HG02798 (cell line): Measurements from ENCODE around the gene SMIM33.
"Not testable (repeated sequence)": the region's sequence is repeated elsewhere in the genome, so short reads cannot be mapped to it uniquely, and the experiment has no call there.

Experiments used
- ATAC-seq: cut with Tn5 transposase; IDR thresholded peaks from one replicate; pipeline ENCODE4 v1.9.1; 2021; ENCODE audit warnings: mild to moderate bottlenecking; ENCODE audit not compliant: unreplicated experiment, poor library complexity

The SMIM33 gene

DNA sequence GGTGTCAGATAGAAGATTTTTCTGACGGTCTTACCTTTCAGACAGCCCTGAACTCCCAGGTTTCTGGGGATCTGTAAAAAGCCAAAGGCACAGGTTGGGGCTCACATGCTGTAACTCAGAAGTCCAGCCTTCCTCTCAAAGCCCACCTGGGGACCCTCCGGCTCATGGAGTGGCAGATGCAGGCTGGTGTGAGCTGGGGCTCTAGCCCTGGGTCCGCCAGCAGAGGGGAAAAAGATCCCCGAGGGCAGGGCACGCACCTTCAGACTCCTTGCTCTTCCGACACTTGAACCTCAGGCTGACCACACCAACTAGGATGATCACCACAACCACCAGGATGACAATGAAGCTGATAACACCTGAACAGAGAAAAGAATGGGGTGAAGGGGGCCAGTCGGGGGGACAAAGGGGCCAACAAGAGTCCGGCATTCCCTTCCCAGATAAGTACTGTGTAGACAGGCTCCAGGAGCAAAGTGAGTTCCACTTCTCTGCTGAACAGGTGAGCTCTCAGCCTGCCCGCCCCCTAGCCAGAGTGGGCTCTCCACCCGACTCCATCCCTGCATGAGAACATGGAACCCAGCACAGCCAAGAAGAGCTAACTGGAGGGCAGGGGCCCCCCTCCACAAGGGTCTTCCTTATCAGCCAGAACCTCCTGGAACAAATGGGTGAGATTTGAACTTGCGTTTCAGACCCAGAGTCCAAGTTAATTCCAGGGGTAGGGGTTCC lies 16.1 kb upstream of the SMIM33 start:
- no peak for ATAC-seq

DNA sequence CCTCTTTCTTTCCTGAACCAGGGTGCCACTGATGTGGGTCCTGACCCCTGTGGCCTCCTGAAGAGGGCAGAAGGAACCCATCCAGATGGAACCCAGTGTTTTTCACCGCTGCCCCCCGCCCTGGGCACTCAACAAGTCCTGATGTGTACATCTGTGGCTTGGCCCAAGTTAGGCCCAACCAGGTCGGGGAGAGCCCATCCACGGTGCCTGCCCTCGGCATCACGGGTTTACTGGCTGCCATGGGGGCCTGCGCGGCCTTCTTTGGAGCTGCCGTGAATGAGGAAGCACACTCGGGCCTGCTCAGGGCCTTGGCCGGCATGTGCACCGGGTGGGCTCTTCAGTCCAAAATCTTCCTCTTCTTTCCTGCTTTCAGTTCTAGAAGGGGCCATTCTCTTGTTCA lies 14.0 kb upstream of the SMIM33 start:
- ATAC-seq = no peak

DNA sequence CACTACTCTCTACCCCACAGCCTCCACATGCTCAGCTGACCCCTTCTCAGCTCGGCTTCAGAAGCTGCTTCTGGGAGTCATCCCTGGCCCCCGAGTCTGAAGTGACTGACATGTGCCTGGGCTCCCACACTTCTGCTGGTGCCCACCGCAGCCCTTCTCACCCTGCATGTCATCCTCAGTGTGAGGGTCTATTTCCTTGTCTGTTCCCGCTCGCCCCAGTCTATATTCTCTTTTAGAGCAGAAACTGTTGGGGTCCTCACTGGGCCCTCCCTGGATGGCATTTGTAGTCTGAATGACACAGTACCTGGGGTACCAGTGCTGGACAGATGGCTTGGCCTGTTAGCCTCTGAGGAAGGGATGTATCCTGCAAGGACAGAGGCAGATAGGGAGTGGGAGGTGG lies 13.6 kb upstream of the SMIM33 start:
- no peak for ATAC-seq

DNA sequence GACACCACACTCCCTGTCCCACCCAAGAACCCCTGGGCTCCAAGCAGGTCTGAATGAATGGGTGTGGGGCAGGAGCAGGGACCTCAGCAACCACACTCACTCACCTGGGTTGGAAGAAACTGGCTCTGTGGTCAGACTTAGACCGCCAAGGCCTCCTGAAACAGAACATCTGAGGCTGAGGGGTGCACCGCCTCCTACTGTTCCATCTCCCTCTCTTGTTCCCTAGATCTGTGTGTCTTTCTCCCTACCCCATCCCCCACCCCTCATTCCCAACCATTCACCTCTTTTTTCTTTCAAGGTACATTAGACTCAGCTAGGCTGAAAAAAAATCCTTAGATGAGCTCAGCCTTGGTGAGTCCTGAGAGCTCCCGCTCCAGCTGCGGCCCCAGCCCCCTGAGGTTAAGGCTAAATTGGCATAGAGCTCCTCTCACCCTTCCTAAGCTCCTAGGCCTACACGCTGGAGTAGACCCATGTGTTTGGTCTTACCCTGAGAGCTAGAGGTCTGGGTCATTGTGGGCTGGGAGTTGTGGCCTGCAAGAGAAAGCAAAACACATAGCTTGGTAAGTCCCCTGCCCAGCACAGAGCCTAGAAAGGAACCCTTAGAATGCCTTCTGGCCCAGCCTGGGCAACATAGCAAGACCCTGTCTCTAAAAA lies 13.0 kb upstream of the SMIM33 start:
- ATAC-seq = peak; percentile 37

DNA sequence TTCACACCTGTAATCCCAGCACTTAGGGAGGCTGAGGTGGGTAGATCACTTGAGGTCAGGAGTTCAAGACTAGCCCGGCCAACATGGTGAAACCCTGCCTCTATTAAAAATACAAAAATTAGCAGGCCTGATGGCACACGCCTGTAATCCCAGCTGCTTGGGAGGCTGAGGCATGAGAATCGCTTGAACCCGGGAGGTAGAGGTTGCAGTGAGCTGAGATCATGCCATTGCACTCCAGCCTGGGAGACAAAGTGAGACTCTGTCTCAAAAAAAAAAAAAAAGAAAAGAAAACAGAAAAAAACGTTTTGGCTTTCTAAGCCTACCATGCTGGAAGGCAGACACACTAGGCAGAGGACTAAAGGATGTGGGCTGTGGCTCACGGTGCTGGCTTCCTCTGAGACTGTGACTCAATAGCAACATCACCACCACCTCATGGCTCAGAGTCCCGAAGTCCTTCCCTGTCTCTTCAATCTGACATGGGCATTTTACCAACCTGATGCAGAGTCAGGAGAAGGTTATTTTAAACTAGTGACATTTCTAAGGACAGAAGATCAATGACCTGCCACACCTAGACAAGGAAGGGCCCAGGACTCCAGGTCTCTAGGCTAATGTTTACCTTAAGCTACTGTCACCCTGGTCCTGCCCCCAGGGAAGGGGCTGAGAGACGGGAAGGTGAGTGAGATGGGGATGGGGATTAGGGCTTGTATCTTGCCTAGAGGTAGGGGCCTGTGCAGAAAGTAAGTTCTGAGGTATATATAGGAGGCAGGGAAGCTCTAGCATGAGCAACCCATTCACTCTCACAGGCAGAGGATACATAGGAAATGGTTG lies 12.0 kb upstream of the SMIM33 start:
- peak; percentile 68 for ATAC-seq

DNA sequence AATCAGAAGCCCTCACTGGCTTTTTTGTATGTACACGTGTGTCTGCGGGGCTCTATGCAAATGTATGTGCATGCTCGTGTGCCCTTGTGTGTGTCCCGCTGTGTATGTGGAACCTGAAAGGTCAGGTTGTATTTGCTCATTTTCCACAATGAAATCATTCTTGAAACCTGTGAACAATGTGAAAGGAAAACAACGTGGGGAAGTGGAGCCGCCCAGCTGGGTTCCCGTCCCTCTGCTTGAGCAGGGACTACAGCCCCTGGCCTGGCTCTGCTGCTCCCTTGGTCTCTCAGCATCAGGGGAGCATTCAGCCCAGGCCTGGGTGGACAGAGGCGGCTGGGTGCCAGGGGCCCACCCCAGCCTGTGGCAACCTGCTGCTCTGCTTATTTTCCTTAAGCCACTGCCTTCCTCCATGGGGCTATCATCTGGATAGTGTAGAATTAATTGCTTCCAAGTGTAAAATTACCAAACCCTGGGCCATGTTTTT lies 11.3 kb upstream of the SMIM33 start:
- peak; percentile 25 for ATAC-seq

DNA sequence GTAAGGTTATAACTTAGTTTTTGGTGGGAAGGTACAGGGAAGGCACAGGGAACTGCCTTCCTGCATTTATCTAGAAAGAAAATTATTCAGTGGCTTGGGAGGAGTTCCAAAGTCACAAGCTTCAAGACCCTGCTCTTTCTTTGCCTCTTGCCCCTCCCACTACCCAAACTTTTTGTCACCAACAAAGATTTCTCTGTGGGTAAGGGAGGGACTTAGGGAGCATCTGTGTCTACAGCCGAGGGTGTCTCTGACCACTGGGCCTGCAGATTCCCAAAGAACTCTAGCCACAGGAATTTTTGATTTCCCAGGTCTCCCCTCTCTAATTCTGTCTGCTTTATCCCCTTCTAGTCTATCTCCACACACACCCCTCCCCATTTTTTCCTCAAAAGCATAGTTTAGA lies 10.3 kb upstream of the SMIM33 start:
- ATAC-seq = no peak

DNA sequence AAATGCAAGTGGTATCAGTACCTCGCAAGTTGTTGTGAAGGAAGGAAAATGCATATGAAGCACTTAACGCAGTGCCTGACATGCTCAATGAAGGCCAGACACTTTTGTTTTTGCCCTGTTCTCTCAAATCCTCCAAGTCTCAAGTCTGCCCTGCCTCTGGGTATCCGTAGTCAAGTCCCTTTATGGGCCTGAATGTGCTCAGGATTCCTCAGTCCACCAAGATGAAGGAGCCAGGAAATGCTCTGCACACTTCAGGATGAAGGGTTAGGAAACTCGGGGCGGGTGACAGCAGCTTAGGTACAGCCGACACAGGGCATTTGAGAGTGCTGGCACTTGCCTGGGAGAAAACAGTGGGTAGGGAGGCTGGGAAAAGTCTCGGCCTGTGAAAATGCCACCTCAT lies 9.6 kb upstream of the SMIM33 start:
- ATAC-seq = no peak

DNA sequence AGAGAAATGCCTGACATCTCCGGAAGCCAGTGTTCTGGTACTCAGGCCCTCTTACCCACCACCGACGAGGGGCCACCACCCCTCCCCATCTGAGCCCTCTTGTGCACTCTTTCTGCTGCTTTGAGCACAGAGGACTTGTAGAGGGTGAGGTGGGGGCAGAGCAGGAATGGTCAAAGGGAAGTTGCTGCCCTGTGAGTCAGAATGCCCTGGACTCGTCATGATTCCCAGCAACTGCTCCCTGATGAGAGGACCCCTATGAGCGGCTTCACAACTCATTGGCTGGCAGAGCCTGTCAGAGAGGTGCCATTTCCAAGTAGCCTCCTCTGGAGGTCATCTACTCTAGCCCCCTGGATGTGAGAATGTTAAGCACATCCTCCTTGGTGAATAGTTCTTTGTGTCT lies 9.1 kb upstream of the SMIM33 start:
- no peak for ATAC-seq

DNA sequence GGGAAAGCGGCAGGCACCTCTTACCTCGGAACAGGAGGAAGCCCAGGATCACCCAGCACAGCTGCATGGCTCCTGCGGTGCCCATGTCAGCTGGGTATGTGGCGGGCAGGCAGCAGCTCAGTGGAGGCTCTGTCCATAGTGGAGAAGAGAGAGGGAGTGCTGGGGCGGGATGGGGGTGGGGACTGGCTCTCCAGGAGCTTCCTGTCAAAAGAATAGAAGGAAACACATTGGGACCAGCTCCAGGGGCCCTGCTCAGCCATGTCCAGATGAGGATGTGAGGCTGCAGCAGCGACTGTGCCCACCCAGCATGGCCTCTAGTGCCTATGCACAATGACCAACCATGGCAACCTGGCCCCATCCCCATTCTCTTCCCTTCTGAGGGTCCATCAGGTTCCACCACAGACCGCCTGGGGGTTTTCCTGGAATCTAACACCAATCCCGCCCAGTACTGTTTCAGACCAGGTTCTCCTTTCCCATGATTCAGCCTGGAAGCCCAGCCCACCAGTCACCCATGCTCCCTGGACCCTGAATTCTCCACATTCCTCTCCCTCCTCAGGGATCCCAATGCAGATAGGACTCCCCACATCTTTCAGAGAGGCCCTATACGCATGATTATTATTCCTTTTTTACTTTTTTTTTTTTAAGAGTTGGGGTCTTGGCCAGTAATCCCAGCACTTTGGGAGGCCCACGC lies 8.1 kb upstream of the SMIM33 start, which contains the start of gene ECSCR:
TSS of gene ECSCR (minus strand) at position 158 of the 691 bp plus-strand sequence. CDS start at position 85, 73 bp downstream.
- ATAC-seq = no peak

DNA sequence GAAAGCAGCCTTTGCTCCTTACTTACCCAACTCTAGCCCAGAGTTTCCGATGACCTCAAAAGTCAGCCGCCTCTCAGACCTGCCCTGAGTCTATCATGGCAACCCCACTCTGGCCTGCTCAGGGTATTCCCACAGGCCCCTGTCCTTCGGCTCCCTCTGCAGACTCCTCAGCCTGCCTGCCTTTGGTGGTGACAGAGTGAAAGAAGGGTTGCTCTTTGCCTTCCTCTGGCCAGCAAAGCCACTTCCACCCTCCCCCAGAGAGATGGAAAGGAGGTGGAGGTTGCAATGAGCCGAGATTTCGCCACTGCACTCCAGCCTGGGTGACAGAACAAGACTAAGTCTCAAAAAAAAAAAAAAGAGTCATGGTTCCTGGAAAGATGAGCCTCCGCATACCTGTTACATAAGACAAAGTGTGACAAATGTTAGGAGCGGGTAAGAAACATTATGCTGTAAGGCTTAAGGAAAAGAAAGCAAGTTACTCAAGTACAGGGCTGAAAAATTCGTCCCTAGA lies 2.3 kb upstream of the SMIM33 start:
- ATAC-seq = no peak

DNA sequence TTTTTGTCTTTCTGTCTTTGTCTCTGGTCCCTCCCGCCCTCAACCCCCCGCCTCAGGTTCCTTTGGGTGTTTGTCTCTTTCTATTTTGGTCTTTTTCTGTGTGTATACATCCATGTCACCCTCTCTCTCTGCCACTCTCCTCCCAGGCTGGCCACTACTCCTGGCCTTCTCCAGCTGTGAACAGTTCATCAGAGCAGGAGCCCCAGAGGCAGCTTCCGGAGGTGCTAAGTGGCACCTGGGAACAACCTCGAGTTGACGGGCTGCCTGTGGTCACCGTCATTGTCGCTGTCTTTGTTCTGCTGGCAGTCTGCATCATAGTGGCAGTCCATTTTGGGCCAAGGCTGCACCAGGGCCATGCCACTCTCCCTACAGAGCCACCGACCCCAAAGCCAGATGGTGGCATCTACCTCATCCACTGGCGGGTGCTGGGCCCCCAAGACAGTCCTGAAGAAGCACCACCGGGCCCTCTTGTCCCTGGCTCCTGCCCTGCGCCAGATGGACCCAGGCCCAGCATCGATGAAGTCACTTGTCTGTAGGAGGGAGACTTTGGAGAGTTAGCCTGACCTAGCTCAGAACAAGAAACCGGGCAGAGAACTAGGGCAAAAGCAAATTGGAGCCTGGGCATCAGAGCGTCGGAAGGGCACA lies 1.7 kb downstream of the SMIM33 start:
- ATAC-seq = no peak

DNA sequence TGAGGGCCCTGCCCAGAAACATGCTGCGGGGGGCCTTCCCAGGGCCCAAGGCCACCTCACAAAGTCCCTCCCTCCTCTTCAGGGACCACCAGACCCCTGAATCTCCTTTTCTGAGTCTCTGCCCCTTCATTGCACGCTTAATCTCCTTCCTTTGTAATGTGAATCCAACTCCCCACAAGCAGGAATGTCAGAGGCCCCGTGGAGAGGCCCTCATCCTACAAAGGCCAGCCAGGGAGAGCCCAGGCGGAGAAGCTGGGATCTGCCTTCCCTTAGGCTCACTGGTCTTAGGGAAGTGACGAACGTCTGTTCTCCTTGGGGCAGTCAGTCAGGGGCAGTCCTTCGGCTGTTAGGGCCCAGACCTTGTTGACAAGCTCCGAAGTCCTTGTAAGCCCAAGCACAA lies 2.3 kb downstream of the SMIM33 start:
- ATAC-seq = no peak

DNA sequence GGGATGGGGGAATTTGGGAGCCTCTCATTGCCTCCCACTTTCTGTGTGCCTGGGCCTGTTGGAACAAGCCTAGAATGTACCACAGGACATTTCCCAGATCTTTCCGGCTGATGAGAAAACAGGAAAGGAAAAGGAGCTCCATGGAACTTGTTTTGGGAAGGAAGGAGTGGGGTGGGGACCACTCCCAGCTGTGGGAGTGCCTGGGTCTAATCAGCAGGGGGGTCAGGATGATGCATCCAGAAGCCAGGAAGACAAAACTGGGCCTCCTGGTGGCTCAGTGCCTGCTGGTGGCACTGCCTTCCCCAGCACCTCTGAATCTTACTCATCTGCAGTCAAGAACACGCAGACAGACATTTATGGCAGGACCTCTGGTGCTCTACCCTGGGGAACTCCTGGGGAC lies 2.8 kb downstream of the SMIM33 start:
- no peak for ATAC-seq

DNA sequence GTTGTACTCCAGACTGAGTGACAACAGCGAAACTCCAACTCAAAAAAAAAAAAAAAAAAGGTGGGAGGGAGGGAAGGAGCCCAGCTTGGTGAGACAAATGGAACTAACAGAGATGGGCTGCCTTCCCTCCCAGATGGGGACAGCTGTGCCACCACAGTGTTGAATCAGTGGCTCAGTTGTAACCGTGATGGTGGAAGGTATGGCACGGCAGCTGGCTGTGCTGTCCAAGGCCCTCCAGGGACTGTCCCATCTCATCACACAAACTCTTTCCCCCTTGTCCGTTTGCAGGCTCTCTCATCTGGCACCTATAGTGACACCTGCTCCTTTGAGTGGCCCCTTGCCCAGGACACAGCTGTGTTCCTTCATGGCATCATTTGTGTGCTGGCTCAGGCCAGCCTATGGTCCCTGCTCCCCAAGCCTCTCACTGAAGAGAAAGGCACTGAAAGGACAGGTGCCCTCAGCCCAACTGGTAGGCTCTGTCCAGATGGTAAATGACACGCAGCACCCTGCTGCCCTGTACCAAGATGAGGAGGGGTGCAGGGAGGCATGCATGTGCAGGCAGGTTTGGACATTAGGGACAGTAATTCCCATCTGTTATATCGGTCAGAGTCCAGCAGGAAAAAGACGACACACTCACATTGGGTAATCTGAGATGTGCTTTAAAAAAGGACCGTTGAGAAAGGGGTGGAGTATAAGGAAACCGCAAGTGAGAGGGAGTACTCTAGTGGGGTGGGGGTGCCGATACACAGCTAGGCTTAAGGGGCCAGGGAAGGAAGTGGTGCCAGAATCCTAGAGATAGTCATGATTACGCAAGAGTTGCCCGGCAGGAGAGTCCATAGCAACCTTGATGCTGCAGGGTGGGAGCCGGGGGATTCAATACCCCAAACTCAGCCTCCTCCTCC lies 4.3 kb downstream of the SMIM33 start:
- no peak for ATAC-seq

DNA sequence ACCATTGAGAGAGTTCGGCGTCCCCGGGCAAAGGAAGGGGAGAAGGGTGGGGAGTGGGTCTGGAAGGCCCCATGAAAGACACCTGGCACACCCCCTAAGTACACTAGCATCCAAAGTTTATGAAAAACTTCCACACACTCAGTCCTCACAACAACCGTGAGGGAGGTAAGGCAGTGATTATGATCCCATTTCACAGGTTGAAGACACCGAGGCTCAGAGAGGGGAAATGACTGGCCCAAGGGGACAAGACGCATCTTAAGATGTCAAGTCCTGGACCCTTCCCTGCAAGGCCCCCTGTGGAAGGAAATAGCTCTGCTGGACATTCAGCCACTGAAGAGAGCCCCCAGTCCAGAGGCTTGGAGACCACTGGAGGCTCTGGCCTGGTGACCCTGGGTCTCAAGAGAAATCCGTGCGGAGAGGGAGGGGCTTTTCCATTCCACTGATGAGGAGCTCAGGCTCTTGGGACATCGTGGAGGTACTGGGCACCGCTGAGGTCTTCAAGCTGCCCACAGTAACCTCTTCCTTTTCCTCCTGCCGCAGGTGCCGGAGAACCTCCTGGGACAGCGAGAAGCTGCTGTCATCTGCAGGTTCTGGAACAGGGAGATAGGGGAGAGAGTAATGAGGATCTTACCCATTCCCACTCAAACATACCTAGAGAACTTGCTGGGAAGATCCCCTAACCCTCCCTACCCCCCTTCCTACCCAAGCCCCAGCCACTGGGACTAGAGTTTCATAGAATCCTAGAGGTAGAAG lies 5.2 kb downstream of the SMIM33 start:
- no peak for ATAC-seq

DNA sequence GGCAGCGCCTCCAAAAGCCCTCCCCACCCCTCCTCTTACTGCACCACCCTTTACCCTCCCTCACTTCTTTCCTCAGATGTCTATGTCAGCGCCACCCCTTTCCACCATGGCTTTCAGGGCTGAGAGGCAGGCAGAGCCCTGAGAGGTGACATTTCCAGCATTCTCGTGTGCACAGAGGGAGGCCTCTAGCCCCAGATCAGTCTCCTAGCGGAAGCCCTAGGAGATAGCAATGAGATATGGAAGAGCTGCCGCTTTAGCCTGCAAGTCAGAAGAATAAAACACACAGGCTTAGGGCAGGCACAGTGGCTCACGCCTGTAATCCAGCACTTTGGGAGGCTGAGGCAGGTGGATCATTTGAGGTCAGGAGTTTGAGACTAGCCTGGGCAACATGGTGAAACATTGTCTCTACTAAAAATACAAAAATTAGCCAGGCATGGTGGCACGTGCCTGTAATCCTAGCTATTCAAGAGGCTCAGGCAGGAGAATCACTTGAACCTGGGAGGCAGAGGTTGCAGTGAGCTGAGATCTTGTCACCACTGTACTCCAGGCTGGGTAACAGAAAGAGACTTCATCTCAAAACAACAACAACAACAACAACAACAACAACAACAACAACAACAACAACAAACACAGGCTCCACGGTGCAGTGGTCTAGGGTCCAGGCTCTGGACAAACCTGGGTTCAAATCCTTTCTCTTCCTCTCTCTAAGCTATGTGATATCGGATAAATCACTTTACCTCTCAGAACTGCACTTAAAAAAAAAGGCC lies 8.0 kb downstream of the SMIM33 start:
- ATAC-seq = not testable (repeated sequence)
